PC-9 (cell line): ENCODE measurements around the gene ZNF628.

Source experiments
- EZH2 ChIP-seq: fragments of 200-600 bp; sonication (generic); IDR thresholded peaks from 2 replicates; pipeline ENCODE4 v1.8.0; 2017; ENCODE audit warnings: antibody characterized with exemption, low read depth
- TF ChIP-seq, protein P1 (sequence below): fragments of 200-600 bp; sonication (generic); conservative IDR thresholded peaks from 2 replicates; pipeline ENCODE4 v1.6.1; 2017; ENCODE audit warnings: mixed run types, antibody characterized with exemption, mild to moderate bottlenecking, moderate library complexity

DNA sequence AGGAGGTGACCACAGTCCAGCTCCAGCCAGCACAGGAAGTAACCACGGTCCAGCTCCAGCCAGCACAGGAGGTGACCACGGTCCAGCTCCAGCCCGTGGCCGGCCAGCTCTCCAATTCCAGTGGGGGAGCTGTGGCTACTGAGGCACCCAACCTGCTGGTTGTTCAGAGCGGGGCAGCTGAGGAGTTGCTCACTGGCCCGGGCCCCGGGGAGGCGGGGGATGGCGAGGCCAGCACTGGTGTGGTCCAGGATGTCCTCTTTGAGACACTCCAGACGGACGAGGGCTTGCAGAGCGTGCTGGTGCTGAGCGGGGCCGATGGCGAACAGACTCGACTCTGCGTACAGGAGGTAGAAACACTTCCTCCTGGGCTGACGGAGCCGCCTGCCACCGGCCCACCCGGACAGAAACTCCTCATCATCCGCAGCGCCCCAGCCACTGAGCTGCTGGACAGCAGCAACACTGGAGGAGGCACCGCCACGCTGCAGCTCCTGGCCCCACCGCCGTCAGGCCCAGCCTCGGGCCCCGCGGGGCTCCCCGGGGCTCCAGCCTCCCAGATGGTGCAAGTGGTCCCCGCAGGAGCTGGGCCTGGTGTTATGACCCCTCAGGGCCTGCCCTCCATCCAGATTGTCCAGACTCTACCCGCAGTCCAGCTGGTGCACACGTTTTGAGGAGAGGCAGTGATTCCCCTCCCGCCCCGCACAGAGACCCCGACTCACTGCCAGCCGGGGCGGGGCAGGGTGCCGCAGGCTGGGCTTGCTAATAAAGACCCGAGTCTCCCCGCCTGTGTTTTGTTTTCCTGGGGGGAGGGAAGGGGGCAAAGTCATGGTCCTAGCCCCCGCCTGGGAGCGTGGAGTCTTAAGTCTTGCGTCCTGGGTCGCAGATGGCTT, 7.5 kb downstream of the ZNF628 start:
- TF ChIP-seq, protein P1, sequence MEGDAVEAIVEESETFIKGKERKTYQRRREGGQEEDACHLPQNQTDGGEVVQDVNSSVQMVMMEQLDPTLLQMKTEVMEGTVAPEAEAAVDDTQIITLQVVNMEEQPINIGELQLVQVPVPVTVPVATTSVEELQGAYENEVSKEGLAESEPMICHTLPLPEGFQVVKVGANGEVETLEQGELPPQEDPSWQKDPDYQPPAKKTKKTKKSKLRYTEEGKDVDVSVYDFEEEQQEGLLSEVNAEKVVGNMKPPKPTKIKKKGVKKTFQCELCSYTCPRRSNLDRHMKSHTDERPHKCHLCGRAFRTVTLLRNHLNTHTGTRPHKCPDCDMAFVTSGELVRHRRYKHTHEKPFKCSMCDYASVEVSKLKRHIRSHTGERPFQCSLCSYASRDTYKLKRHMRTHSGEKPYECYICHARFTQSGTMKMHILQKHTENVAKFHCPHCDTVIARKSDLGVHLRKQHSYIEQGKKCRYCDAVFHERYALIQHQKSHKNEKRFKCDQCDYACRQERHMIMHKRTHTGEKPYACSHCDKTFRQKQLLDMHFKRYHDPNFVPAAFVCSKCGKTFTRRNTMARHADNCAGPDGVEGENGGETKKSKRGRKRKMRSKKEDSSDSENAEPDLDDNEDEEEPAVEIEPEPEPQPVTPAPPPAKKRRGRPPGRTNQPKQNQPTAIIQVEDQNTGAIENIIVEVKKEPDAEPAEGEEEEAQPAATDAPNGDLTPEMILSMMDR, result no peak
- no peak for TF ChIP-seq EZH2
